ENCODE results near the gene ABCC6. TPM values are rescaled to one million over a fixed set of nuclear protein-coding genes. Genes with fewer than 3 reads are reported as not detected.

Gene ABCC6
- total and polyA plus RNA-seq, 2 donors (not counting 3 experiments of a cell fraction or from before 2014, with no cell fraction given) = 0.07 to 0.84 TPM

DNA sequence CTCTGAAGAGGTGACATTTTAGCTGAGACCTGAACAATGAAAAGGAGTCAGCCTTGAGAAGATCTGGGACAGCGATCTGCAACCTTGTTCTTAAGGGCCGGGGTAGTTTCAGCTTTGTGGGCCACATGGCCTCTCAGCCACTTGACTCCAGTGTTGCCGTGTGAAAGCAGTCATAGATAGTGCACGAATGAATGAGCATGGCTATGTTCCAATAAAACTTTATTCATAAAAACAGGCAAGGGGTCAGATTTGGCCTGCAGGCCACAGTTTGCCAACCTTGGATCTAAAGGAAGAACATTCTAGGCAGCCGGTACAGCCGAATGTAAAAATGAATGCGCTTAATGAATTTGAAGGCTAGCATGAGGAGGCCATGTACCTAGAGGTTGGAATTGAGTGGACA lies 83.5 kb downstream of the ABCC6 start:
- dilution Hi-C loops (cut with MboI; ENCODE audit: extremely low pct_ligation_motif_present, low sequenced_read_pairs) = no loop called here
- no peaks in the 10 kb centered on the region for H3K9me1 ChIP-seq (replicated peaks; ENCODE audit: control insufficient read depth, extremely low read depth, insufficient read depth, low read length)
- H2AFZ ChIP-seq (ENCODE audit: low read depth, low read length) = no peak overlapping the region
- no peak overlapping the region for H3K4me2 ChIP-seq (ENCODE audit: insufficient read depth, low read length)
- no peak overlapping the region for H3K27ac ChIP-seq (ENCODE audit: insufficient read depth, low read depth, low read length)
- FAIRE-seq = no peak
- ChIA-PET CTCF (no interaction called here), POLR2A (no interaction called here)
- no peaks in the 10 kb centered on the region for H3K9me3 ChIP-seq (replicated peaks; ENCODE audit: control insufficient read depth, insufficient read depth, low read length)
- H3K36me3 ChIP-seq (ENCODE audit: control insufficient read depth in 2 of 2, extremely low read depth in 1 of 2, insufficient read depth in 2 of 2, low read length in 2 of 2) = peaks cover 18 to 42% of the 10 kb centered on the region in 2 experiments
- H3K27me3 ChIP-seq (ENCODE audit: control insufficient read depth in 2 of 2, insufficient read depth in 2 of 2, low read length in 2 of 2) = no peaks in the 10 kb centered on the region
- H3K9ac ChIP-seq (replicated peaks; ENCODE audit: extremely low read depth, insufficient read depth, low read length) = no peak overlapping the region
- no peak overlapping the region for H3K4me3 ChIP-seq (replicated peaks in 1 of 3; ENCODE audit: insufficient read depth in 1 of 3, low read depth in 1 of 3, low read length in 3 of 3)
- intact Hi-C loops (cut with micrococcal nuclease) = no loop called here
- H3K4me1 ChIP-seq (ENCODE audit: control insufficient read depth, extremely low read depth, insufficient read depth, low read length) = no peaks in the 10 kb centered on the region
- TF ChIP-seq JUN (IDR thresholded peaks at IDR 0.05; ENCODE audit: borderline replicate concordance, insufficient read depth, insufficient read length, low read depth) = no peak
- TF ChIP-seq POLR2A (IDR thresholded peaks at IDR 0.05; ENCODE audit: low read depth, low read length) = no peak
- no peak for TF ChIP-seq GATA2 (IDR thresholded peaks at IDR 0.05; ENCODE audit: insufficient read depth, insufficient read length, low read depth, low read length)
- no peak for TF ChIP-seq FOS (IDR thresholded peaks at IDR 0.05; ENCODE audit: borderline replicate concordance, insufficient read depth, low read length)
- TF ChIP-seq, protein P1, sequence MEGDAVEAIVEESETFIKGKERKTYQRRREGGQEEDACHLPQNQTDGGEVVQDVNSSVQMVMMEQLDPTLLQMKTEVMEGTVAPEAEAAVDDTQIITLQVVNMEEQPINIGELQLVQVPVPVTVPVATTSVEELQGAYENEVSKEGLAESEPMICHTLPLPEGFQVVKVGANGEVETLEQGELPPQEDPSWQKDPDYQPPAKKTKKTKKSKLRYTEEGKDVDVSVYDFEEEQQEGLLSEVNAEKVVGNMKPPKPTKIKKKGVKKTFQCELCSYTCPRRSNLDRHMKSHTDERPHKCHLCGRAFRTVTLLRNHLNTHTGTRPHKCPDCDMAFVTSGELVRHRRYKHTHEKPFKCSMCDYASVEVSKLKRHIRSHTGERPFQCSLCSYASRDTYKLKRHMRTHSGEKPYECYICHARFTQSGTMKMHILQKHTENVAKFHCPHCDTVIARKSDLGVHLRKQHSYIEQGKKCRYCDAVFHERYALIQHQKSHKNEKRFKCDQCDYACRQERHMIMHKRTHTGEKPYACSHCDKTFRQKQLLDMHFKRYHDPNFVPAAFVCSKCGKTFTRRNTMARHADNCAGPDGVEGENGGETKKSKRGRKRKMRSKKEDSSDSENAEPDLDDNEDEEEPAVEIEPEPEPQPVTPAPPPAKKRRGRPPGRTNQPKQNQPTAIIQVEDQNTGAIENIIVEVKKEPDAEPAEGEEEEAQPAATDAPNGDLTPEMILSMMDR (IDR thresholded peaks at IDR 0.05; ENCODE audit: extremely low read depth in 1 of 2, insufficient read depth in 1 of 2, low read depth in 1 of 2, low read length in 2 of 2) = no peak
- TF ChIP-seq MYC (IDR thresholded peaks at IDR 0.05; ENCODE audit: low read depth, low read length) = no peak
- TF ChIP-seq, protein P2, sequence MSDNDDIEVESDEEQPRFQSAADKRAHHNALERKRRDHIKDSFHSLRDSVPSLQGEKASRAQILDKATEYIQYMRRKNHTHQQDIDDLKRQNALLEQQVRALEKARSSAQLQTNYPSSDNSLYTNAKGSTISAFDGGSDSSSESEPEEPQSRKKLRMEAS (IDR thresholded peaks at IDR 0.05; ENCODE audit: insufficient read depth, insufficient read length) = no peak
- no peaks in the 10 kb centered on the region for H4K20me1 ChIP-seq (replicated peaks; ENCODE audit: control insufficient read depth, extremely low read depth, insufficient read depth, low read length)
- H3K79me2 ChIP-seq (ENCODE audit: control insufficient read depth, insufficient read depth, low read length) = no peaks in the 10 kb centered on the region
- no TSS peak for BruUV-seq (replicated peaks)
- DNase-seq (ENCODE audit: low read depth, low spot score) = no peak

Measured in endothelial cell of umbilical vein (primary cell).